Measurements from ENCODE around the gene CD300A. TPM values are rescaled to one million over a fixed set of nuclear protein-coding genes. Genes with fewer than 3 reads are reported as not detected.

The CD300A gene
- total and polyA plus RNA-seq, 2 donors (not counting 3 experiments of a cell fraction or from before 2014, with no cell fraction given), result not detected

DNA sequence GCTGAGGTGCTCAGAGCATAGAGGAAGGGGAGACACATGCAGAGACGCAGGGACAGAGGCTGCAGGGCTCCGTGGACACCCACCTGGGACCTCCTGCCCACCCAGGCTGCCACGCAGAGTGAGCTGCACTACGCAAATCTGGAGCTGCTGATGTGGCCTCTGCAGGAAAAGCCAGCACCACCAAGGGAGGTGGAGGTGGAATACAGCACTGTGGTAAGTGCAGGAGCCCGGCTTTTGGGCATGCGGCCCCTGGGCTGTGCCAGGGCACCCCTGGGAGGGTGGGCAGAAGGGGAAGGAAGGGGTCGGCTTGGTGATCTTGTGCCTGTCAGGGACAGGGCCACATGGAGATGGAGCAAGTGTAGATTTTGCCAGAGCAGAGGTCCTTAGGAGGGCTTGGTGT is 15.2 kb downstream of the CD300A start:
- Histone ChIP-seq H3K27me3 (ENCODE audit: control insufficient read depth in 2 of 2, insufficient read depth in 2 of 2, low read length in 2 of 2) (no peaks in the 10 kb centered on the region), H2AFZ (ENCODE audit: low read depth, low read length) (no peak overlapping the region), H3K36me3 (ENCODE audit: control insufficient read depth in 2 of 2, extremely low read depth in 1 of 2, insufficient read depth in 2 of 2, low read length in 2 of 2) (no peaks in the 10 kb centered on the region), H3K27ac (ENCODE audit: insufficient read depth, low read depth, low read length) (no peak overlapping the region), H3K9me3 (replicated peaks; ENCODE audit: control insufficient read depth, insufficient read depth, low read length) (no peaks in the 10 kb centered on the region), H3K4me1 (ENCODE audit: control insufficient read depth, extremely low read depth, insufficient read depth, low read length) (no peaks in the 10 kb centered on the region), H3K79me2 (ENCODE audit: control insufficient read depth, insufficient read depth, low read length) (no peaks in the 10 kb centered on the region), H4K20me1 (replicated peaks; ENCODE audit: control insufficient read depth, extremely low read depth, insufficient read depth, low read length) (no peaks in the 10 kb centered on the region), H3K4me3 (replicated peaks in 1 of 3; ENCODE audit: insufficient read depth in 1 of 3, low read depth in 1 of 3, low read length in 3 of 3) (no peak overlapping the region), H3K9ac (replicated peaks; ENCODE audit: extremely low read depth, insufficient read depth, low read length) (no peak overlapping the region), H3K4me2 (ENCODE audit: insufficient read depth, low read length) (no peak overlapping the region), H3K9me1 (replicated peaks; ENCODE audit: control insufficient read depth, extremely low read depth, insufficient read depth, low read length) (no peaks in the 10 kb centered on the region)
- intact Hi-C loops (cut with micrococcal nuclease), result no loop called here
- POLR2A ChIA-PET, result no interaction called here
- BruUV-seq (replicated peaks), result no TSS peak
- FAIRE-seq (no peak), DNase-seq (ENCODE audit: low read depth, low spot score) (no peak)
- dilution Hi-C loops (cut with MboI; ENCODE audit: extremely low pct_ligation_motif_present, low sequenced_read_pairs), result no loop called here
- no peak for TF ChIP-seq MYC (IDR thresholded peaks at IDR 0.05; ENCODE audit: low read depth, low read length)
- no peak for TF ChIP-seq POLR2A (IDR thresholded peaks at IDR 0.05; ENCODE audit: low read depth, low read length)
- no peak for TF ChIP-seq MAX (IDR thresholded peaks at IDR 0.05; ENCODE audit: insufficient read depth, insufficient read length)
- no peak for TF ChIP-seq POLR2AphosphoS5 (IDR thresholded peaks at IDR 0.05; ENCODE audit: insufficient read depth, low read depth, low read length)
- no peak for TF ChIP-seq FOS (IDR thresholded peaks at IDR 0.05; ENCODE audit: borderline replicate concordance, insufficient read depth, low read length)
- no peak for TF ChIP-seq EZH2 (IDR thresholded peaks at IDR 0.05; ENCODE audit: borderline replicate concordance, low read depth, low read length, severe bottlenecking)
- no peak for TF ChIP-seq JUN (IDR thresholded peaks at IDR 0.05; ENCODE audit: borderline replicate concordance, insufficient read depth, insufficient read length, low read depth)
- TF ChIP-seq, protein P1, sequence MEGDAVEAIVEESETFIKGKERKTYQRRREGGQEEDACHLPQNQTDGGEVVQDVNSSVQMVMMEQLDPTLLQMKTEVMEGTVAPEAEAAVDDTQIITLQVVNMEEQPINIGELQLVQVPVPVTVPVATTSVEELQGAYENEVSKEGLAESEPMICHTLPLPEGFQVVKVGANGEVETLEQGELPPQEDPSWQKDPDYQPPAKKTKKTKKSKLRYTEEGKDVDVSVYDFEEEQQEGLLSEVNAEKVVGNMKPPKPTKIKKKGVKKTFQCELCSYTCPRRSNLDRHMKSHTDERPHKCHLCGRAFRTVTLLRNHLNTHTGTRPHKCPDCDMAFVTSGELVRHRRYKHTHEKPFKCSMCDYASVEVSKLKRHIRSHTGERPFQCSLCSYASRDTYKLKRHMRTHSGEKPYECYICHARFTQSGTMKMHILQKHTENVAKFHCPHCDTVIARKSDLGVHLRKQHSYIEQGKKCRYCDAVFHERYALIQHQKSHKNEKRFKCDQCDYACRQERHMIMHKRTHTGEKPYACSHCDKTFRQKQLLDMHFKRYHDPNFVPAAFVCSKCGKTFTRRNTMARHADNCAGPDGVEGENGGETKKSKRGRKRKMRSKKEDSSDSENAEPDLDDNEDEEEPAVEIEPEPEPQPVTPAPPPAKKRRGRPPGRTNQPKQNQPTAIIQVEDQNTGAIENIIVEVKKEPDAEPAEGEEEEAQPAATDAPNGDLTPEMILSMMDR (IDR thresholded peaks at IDR 0.05; ENCODE audit: extremely low read depth in 1 of 2, insufficient read depth in 1 of 2, low read depth in 1 of 2, low read length in 2 of 2), result no peak
- no peak for TF ChIP-seq GATA2 (IDR thresholded peaks at IDR 0.05; ENCODE audit: insufficient read depth, insufficient read length, low read depth, low read length)
- CTCF ChIA-PET, result no interaction called here

All from endothelial cell of umbilical vein (primary cell).